Measurements from ENCODE around the gene INPP4A.

DNA sequence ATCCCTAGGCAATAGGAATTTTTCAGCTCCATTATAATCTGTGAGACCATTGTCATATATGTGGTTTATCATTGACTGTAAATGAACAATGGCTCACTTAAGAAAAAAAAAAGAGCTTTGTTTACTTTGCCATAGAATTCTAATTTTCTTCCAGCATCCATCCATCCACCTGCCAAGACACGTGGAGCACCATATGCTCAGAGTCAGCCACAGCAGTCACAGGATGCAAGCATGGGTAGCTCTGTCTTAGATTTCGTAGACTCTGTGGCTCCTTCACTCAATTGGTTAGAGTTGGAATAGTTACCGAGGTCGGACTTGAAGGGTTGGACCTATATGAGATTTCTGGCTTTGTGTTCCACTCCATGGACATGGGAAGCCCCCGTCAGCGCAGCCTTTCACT, 88.1 kb downstream of the INPP4A start:
- TF ChIP-seq, protein P1, sequence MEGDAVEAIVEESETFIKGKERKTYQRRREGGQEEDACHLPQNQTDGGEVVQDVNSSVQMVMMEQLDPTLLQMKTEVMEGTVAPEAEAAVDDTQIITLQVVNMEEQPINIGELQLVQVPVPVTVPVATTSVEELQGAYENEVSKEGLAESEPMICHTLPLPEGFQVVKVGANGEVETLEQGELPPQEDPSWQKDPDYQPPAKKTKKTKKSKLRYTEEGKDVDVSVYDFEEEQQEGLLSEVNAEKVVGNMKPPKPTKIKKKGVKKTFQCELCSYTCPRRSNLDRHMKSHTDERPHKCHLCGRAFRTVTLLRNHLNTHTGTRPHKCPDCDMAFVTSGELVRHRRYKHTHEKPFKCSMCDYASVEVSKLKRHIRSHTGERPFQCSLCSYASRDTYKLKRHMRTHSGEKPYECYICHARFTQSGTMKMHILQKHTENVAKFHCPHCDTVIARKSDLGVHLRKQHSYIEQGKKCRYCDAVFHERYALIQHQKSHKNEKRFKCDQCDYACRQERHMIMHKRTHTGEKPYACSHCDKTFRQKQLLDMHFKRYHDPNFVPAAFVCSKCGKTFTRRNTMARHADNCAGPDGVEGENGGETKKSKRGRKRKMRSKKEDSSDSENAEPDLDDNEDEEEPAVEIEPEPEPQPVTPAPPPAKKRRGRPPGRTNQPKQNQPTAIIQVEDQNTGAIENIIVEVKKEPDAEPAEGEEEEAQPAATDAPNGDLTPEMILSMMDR (optimal IDR thresholded peaks at IDR 0.05 in 1 of 3, IDR thresholded peaks at IDR 0.05 in 1 of 3, conservative IDR thresholded peaks at IDR 0.05 in 1 of 3; ENCODE audit: extremely low read depth in 1 of 3, insufficient read depth in 2 of 3, low read length in 3 of 3) = no peak
- TF ChIP-seq EZH2 (IDR thresholded peaks at IDR 0.05; ENCODE audit: low read length) = no peak
